Spinal cord (tissue), 10 donors: ENCODE results near the gene AUP1. TPM values are rescaled to one million over a fixed set of nuclear protein-coding genes. Genes with fewer than 3 reads are reported as not detected.
"Not testable (repeated sequence)": the region's sequence is repeated elsewhere in the genome, so short reads cannot be mapped to it uniquely, and the experiment has no call there.

ENCODE experiments used
- DNase-seq, 6 donors: peaks; one replicate each; pipeline versions ENCODE4 v3.0.0 to v3.0.0-alpha.2; 2013 to 2015; ENCODE audit warnings: low spot score in 6 of 6, low read depth in 4 of 6
- H3K27ac ChIP-seq: one replicate; pipeline ENCODE4 v1.5.1; 2013; ENCODE audit warnings: low read depth, low read length, control low read depth
- H3K27me3 ChIP-seq: one replicate; pipeline ENCODE4 v1.6.1; 2013; ENCODE audit warnings: low read length; ENCODE audit not compliant: control insufficient read depth, insufficient read depth
- H3K36me3 ChIP-seq: one replicate; pipeline ENCODE4 v1.6.1; 2013; ENCODE audit warnings: low read length; ENCODE audit not compliant: control insufficient read depth, insufficient read depth
- H3K4me1 ChIP-seq: one replicate; pipeline ENCODE4 v1.6.1; 2013; ENCODE audit warnings: low read length; ENCODE audit not compliant: control insufficient read depth, insufficient read depth
- H3K4me3 ChIP-seq: one replicate; pipeline ENCODE4 v1.5.1; 2013; ENCODE audit warnings: low read depth, low read length, control low read depth
- H3K9me3 ChIP-seq: one replicate; pipeline ENCODE4 v1.6.1; 2013; ENCODE audit warnings: low read length; ENCODE audit not compliant: control insufficient read depth, insufficient read depth
- WGBS: methylation state at CpG from one replicate; pipeline ENCODE4 v1.1.5; 2013; ENCODE audit warnings: missing lambda C conversion rate; ENCODE audit not compliant: insufficient coverage; 5-methylcytosine and 5-hydroxymethylcytosine counted together
- polyA plus RNA-seq, 2 donors: library from polyadenylated mRNA; unstranded; fragments of 120-200 nt; gene quantifications; one replicate each; pipeline ENCODE4 v1.2.1, GENCODE V29; 2013; ENCODE audit not compliant: insufficient read length in 2 of 2
- total RNA-seq, 2 donors: library from RNA; depleted of rRNA in 1 of 2; stranded (reverse); fragments of 120-200 nt in 1 of 2; fragments of >200 nt in 1 of 2; gene quantifications; one replicate each; pipeline versions ENCODE4 v1.2.3 to v1.2.4, GENCODE V29; 2013 to 2014
- donor health status: healthy.

Gene AUP1
- total and polyA plus RNA-seq, 4 donors, result 62.6 to 131 (median 104) TPM

DNA sequence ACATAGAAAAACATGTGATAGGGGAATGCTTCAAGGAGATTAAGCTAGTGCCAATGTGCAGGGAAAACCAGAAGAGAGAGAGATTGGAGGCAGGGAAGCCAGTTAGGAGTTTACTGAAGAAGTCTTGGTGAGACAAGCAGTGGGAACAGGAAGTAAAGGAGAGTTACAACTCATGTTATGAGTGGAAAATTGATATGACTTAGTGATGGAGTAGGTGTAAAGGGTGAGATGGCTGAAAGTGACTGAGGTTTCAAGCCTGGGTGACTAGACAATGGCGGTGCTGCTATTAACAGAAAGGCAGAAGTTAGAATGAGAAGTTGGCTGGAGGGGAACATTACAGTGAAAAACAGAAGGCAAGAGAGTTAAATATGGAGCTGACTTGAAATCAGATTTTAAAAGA, 41.6 kb upstream of the AUP1 start:
- no peak overlapping the region for H3K27ac ChIP-seq
- H3K36me3 ChIP-seq, result no peaks in the 10 kb centered on the region
- H3K4me1 ChIP-seq, result no peaks in the 10 kb centered on the region
- H3K4me3 ChIP-seq, result no peak overlapping the region
- H3K27me3 ChIP-seq, result no peaks in the 10 kb centered on the region
- no peak for DNase-seq
- H3K9me3 ChIP-seq, result no peaks in the 10 kb centered on the region
- WGBS, result 80% methylated on average over 1 of the region's 1 CpG

DNA sequence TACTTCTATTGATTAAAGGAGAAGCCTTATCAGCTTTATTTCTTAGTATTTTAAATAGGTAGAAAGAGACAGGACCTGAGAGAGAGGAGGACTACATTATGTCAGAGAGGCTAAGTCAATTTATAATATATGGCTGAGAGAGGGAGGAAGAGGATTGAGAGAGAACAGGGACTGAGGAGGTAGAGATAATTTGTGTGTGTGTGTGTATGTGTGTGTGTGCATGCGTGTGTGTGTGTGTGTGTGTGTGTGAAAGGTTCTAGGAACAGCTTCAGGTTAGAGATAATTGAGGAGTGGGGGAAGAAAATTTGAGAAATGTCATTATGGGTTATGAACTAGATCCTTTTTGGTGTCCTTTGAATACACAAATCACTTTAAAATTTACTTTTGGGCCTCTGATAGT, 40.2 kb upstream of the AUP1 start:
- DNase-seq, result no peak
- Histone ChIP-seq H3K4me3 (no peak overlapping the region), H3K36me3 (no peaks in the 10 kb centered on the region), H3K27ac (no peak overlapping the region), H3K9me3 (no peaks in the 10 kb centered on the region), H3K27me3 (no peaks in the 10 kb centered on the region), H3K4me1 (no peaks in the 10 kb centered on the region)
- WGBS, result 80% methylated on average over 1 of the region's 1 CpG

DNA sequence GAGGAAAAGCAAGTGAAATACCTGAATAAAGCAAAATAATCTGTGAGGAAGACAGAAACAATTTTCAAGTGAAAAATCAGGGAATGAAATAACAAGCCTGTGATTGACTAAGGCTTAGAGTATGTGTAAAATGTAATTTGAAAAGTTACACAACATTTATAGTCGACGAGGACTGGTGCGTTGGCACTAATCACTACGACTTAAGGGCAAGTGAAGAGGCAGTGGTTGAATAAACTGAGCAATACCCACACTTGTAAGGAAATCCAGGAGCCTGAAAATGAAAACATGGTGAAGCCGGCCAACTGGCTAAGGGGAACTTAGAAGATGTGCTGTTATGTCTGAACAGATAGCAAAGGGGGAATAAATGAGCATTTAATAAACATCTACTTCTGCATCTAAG, 38.4 kb upstream of the AUP1 start:
- peaks cover 6% of the 10 kb centered on the region for H3K27me3 ChIP-seq
- H3K4me1 ChIP-seq, result no peaks in the 10 kb centered on the region
- H3K4me3 ChIP-seq, result no peak overlapping the region
- no peak for DNase-seq
- H3K9me3 ChIP-seq, result no peaks in the 10 kb centered on the region
- H3K36me3 ChIP-seq, result no peaks in the 10 kb centered on the region
- H3K27ac ChIP-seq, result no peak overlapping the region
- no CpG with 5 or more reads among the region's 5 CpGs for WGBS

DNA sequence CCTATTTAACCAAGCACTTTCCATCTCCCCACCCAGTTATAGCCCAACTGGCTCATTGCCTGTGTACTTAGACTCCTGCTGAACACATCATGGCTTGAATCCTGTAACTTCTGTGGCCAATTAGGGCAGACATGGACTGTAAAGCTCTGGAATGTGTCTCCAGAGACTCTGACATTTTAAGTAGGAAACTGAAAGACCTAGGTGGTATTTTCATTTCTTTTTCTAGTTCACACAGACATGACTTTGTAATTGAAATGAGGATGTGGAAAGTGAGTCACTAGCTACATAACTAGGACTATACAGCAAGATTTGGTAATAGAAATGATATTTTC, 37.2 kb upstream of the AUP1 start:
- no peaks in the 10 kb centered on the region for H3K4me1 ChIP-seq
- H3K36me3 ChIP-seq, result no peaks in the 10 kb centered on the region
- peaks cover 12% of the 10 kb centered on the region for H3K27me3 ChIP-seq
- no peaks in the 10 kb centered on the region for H3K9me3 ChIP-seq
- peak in 1 of 6 donors; percentile 65 for DNase-seq
- H3K27ac ChIP-seq, result no peak overlapping the region
- no peak overlapping the region for H3K4me3 ChIP-seq

DNA sequence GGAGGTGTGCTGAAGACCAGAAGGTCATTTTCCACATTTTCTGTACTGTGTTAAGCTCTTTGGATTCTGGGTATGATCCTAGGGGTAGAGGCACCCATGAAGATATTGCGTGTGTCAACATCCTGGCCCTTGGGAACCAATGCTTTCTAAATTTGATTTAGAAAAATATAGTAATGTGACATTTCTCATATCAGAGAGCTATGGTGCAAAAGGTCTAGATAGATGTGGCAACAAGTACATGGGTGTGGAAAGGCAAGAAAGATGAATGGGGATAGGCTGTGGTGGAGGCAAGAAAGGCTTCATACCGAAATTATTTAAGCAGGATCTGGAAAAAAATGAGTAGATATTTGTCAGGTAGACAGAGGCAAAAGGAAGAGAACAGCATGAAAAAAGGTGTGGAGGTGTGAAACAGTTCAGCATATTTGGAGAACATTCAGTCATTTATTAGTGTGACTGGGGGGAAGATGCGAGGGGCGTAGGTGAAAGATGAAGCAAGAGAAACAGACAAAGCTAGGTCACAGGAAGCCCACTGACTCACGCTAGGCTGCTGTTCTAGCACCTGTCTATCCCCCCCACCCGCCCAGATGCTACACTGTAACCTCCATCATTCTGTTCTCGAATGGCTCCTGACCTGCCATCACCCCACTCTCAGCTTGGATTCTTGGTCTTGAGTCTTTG, 36.7 kb upstream of the AUP1 start:
- 91% methylated on average over 4 of the region's 7 CpGs for WGBS
- Histone ChIP-seq H3K27ac (no peak overlapping the region), H3K27me3 (peaks cover 15% of the 10 kb centered on the region), H3K4me3 (no peak overlapping the region), H3K9me3 (no peaks in the 10 kb centered on the region), H3K4me1 (no peaks in the 10 kb centered on the region), H3K36me3 (no peaks in the 10 kb centered on the region)
- no peak for DNase-seq

DNA sequence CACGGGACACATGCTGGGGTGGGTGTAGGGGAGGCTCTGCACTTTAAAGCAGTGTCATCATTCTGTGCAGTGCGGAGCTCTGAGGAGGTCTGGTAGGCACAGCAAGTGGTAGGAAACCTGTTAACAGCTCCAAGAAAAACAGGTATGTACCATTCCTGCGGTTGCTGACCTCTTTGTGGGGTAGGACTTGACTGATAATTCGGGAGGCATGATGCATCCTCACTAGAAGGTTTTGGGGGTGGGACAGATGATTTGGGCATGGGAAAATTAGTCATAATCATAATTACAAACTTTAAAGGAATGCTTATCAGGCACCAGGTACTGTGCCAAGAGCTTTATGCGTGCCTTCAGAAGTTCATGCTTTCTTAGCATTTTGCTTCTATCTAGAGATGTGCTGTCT, 34.7 kb upstream of the AUP1 start:
- no peak for DNase-seq
- Histone ChIP-seq H3K4me1 (no peaks in the 10 kb centered on the region), H3K9me3 (no peaks in the 10 kb centered on the region), H3K27ac (no peak overlapping the region), H3K36me3 (no peaks in the 10 kb centered on the region), H3K27me3 (peaks cover 28% of the 10 kb centered on the region), H3K4me3 (no peak overlapping the region)
- 80% methylated on average over 3 of the region's 5 CpGs for WGBS

DNA sequence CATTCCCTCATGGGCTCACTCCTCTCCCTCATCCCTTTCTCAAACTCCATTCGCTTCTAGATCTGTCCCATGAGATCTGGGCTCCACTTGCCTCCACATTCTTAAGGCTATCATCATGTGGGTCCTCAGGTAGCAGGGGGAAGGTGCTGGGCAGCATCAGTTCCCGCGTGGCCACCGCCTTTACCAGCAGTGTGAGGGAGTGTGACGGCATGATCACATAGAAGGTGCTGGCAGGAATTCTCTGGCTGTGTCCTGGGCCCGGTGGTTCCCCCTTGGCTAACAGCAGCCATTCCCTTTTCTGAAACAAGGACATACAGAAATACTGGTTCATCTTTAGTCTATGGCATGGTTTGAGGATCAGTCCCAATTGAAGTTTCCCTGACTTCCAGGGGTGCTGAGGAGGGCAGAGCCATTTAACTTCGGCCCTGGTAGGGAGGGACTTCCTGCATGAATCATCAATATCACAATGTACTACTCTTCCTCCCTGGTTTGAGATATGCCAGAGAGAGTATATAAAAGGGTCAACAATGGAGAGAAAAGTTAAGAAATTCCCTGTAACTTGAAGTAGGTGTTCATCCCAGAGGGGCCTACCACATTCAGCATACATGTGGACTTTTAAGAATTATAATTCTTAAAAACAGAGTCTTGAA, 32.7 kb upstream of the AUP1 start:
- no peaks in the 10 kb centered on the region for H3K9me3 ChIP-seq
- H3K27ac ChIP-seq, result no peak overlapping the region
- peaks cover 28% of the 10 kb centered on the region for H3K27me3 ChIP-seq
- H3K36me3 ChIP-seq, result no peaks in the 10 kb centered on the region
- no peak overlapping the region for H3K4me3 ChIP-seq
- 78% methylated on average over 4 of the region's 7 CpGs for WGBS
- DNase-seq, result no peak
- H3K4me1 ChIP-seq, result no peaks in the 10 kb centered on the region

DNA sequence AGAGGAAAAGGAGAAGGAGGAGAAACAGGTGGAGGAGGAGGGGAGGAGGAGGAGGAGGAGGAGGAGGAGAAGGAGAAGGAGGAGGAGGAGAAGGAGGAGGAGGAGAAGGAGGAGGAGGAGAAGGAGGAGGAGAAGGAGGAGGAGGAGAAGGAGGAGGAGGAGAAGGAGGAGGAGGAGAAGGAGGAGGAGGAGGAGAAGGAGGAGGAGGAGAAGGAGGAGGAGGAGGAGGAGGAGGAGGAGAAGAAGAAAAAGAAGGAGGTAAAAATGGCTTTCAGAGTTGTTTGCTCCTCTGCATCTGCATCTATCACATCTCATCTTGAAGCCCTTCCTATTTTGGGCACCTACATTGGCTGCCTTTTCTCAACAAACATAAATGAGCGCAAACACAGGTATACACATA, 31.5 kb upstream of the AUP1 start:
- DNase-seq, H3K4me3 ChIP-seq, H3K27ac ChIP-seq, H3K36me3 ChIP-seq, H3K4me1 ChIP-seq, H3K9me3 ChIP-seq: not testable (repeated sequence)
- peaks cover 31% of the 10 kb centered on the region for H3K27me3 ChIP-seq
- 100% methylated on average over 1 of the region's 1 CpG for WGBS

DNA sequence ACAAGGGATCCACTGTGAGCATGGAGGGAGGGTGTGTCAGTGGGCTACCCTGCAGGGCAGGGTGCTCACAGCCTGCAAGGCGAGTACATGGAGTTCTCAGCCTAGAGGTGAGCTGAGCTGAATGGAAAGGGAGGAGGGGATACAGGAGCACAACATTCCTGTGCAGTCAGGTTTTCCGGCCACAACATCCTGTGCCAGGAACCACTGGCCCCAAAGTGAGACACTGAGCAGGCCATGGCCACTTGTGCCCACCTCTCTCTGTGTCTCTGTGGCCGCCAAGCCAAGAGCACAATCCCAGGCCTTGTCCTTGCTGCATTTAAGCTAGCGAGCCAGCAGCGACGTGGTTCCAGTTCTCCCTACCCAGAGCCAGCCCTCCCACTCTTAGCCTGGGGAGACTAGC, 31.1 kb upstream of the AUP1 start:
- 82% methylated on average over 3 of the region's 6 CpGs for WGBS
- DNase-seq, result no peak

DNA sequence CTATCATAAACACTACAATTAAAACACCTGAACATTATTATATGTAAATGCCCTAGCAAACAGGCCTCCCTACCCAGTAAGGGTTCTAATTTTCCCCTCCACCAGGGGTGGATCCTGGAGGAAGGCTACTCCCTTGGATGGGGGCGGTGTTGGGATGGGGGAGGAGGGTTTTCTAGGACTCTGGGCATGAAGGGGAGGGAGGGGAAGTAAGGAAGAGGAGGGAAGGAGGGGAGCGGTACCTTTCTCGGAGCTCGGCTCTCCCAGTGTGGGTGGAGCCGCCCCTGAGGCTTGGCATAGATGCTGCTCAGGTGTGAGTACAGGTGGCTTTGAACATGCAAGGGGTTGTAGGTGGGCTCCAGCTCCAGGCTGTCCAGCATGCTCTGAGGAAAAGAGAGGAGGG, 30.4 kb upstream of the AUP1 start:
- no peak overlapping the region for H3K27ac ChIP-seq
- WGBS, result 23% methylated on average over 4 of the region's 5 CpGs
- no peak overlapping the region for H3K4me3 ChIP-seq
- H3K27me3 ChIP-seq, result peaks cover 42% of the 10 kb centered on the region
- peaks cover 9% of the 10 kb centered on the region for H3K4me1 ChIP-seq
- no peak for DNase-seq
- H3K36me3 ChIP-seq, result peaks cover 14% of the 10 kb centered on the region
- no peaks in the 10 kb centered on the region for H3K9me3 ChIP-seq

More for the DNA sequence above, 31.1 kb upstream of the AUP1 start:
- no peak overlapping the region for H3K27ac ChIP-seq
- H3K27me3 ChIP-seq, result peaks cover 35% of the 10 kb centered on the region
- peaks cover 3% of the 10 kb centered on the region for H3K4me1 ChIP-seq
- H3K36me3 ChIP-seq, result peaks cover 14% of the 10 kb centered on the region
- H3K9me3 ChIP-seq, result no peaks in the 10 kb centered on the region
- H3K4me3 ChIP-seq, result no peak overlapping the region
